ENCODE data around the gene AKAP3.

Gene AKAP3

DNA sequence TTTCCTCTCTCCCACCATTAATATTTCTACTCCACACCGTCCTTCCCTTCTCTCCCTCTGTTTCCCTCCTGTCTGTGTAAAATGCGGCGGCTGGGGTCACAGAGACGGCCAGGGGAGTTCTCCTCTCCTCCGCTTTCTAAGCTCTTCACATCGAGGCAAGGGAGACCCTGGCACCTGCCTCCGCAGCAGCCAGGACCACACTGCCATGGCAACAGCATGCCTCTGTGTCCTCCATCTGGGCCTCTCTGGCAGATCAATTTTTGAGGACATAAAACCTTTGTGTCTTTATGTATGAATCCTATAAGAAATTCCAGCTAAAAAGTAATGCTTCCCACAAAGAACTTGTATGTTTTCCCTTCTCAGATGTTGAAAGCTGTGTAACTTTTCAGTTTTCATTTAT lies 45.4 kb downstream of the AKAP3 start:
- DNase-seq (ENCODE audit: extremely low read depth in 1 of 2, low read depth in 1 of 2), result no peak

DNA sequence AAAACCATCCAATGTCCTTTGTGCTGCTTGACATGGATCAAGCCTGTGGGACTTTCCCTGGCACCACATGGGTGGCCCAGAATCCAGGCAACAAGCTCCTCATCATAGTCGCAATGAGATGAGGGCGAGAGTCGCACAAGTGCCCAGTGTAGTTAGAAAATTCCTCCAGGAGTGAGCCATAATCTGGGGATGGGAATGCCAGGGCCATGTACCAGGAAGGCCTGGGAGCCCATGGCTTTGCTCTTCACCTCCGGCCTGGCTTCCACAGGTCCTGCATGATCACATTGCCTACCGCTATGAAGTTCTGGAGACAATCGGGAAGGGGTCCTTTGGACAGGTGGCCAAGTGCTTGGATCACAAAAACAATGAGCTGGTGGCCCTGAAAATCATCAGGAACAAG lies 53.0 kb downstream of the AKAP3 start:
- DNase-seq (ENCODE audit: extremely low read depth in 1 of 2, low read depth in 1 of 2), result no peak

DNA sequence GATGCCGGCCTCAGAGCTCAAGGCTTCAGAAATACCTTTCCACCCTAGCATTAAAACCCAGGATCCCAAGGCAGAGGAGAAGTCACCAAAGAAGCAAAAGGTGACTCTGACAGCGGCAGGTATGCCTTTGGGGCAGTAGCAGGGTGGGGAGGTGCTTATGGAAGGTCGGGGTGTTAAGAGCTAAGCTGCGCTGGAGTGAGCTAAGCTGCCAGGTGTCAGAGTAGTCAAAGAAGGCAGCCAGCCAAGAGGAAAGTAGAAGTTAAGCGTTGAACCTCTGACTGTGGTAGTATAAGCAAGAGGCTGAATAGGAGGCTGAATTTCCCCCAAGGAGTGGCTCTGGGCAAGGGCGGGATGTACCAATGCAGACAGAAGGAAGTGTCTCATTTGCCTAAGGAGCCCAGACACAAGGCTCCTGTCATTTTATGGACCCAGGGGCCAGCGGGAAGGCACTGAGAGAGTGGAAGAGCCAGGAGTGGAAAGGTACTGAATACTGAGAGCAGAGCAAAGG lies 57.6 kb downstream of the AKAP3 start:
- DNase-seq (ENCODE audit: extremely low read depth in 1 of 2, low read depth in 1 of 2), result no peak

DNA sequence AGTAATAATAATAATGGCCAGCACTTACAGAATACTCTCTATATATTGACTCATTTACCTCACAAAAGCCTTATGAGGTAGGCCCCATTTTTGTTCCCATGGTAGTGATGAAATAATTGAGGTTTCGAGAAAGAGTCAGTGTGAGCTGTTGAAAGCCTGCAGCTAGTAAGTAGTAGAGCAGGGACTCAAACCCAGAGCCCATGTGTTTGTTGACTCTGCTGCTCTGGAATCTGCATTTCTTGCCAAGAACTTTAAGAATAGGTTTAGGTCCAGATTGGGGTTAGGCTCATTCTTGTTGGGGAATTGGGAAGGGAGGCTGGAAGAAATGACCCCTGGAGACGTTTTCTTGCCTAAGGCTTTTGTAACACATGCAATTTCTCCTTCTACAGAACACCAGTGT lies 58.9 kb downstream of the AKAP3 start:
- DNase-seq (ENCODE audit: extremely low read depth in 1 of 2, low read depth in 1 of 2), result no peak

DNA sequence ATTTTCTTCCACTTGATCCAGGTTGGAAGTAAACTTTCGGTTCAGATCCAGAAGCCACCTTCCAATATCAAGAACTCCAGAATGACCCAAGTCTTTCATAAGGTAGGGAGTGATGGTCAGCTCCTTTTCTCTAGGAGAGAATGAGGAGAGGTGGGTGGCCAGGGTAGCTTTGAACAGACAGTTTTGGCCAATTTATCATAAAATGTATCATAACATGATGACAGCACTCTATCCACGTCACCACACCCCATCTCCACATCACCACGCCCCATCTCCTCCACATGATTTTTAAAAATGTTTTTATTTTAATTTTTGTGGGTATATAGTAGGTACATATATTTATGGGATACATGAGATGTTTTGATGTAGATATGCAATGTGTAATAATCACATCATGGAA lies 59.9 kb downstream of the AKAP3 start:
- DNase-seq (ENCODE audit: extremely low read depth in 1 of 2, low read depth in 1 of 2), result no peak

DNA sequence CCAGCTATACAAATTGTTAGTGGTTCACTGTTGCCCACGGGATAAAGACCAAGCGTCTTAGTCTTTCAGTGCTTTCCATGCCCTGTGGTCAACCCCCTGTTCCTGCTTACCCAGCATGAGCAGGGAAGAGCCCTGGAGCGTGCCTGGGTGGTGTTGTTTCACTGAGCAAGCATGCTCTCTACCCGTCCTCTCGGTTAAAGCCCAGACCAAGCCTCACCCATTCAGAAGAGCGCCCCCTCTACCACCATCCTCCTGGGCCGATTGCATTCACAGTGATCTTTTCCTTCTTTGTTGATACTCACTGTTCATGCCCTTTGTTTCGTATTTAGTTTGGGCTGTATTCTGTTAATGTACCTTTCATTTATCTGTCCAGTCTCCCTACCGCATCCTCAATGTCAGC lies 61.7 kb downstream of the AKAP3 start:
- no peak for DNase-seq (ENCODE audit: extremely low read depth in 1 of 2, low read depth in 1 of 2)

DNA sequence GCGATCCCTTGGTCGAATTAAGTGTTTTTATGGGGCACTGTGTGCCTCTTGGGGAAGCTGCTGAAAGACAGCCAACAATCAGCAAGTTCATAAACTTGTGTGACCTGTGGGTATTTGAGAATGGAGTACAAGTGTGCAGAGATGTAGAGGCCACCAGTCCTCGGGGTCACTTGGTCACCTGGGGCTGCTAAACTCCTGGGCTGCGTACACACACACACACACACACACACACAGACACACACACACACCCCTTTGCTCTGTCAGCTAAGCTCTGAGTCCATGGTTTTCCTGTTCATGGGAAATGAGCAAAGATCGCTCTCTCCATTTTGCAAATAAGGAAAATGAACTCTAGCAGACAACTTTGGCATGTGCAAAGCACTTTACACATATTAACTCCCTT lies 62.4 kb downstream of the AKAP3 start:
- DNase-seq (ENCODE audit: extremely low read depth in 1 of 2, low read depth in 1 of 2), result no peak

DNA sequence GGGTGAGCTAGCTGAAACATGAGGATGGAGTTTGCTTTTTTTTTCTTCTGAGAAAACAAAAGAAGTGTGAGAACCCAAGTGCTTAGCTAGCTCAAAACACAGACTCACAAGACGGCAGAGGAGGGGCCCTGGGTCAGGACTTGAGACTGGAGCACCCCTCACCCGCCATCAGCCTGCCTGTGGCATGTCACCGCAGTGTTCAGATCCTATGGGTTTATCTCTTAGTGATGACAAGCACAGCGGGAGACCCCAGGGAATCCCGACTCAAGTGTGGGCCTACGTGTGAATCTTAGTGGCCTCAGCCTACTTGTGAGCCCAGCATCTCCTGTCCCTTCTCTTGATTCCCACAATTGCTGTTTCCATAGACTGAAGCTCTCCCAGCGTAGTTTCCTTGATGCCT lies 64.0 kb downstream of the AKAP3 start:
- no peak for DNase-seq (ENCODE audit: extremely low read depth in 1 of 2, low read depth in 1 of 2)

DNA sequence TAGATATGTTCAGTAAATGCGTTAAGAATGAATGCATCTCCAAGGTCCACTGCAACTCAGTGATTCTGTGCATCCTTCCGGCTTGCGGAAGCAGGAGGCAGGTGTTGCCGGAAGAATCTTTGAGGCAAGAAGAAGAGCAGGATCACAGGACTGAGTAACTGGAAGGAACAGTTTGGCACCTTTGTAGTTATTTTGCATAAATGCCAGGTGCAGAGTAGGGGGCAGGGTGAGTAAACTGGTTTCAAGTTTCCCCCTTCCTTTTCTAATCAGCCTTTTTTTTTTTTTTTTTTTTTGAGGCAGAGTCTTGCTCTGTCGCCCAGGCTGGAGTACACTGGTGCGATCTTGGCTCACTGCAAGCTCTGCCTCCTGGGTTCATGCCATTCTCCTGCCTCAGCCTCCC lies 64.6 kb downstream of the AKAP3 start:
- DNase-seq (ENCODE audit: extremely low read depth in 1 of 2, low read depth in 1 of 2), result no peak

DNA sequence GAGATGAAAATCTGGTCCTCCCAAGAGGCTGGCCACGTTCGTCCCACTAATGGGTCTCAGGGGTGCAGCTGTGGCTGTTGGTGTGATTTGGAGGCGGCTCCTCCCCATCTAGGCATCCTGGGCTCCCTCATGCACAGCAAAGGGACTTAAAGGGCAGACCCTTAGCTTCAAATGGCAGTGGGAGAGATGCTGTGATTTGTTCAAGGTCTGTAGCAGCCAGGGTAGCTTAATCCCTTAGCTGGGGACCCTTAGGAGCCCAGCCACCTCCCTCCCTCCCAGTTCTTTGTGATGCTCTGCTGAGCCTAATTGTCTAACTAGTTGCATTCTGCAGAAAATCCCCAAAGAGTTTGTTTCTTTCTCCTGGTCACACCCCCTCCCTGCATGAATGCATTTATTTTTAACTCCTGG lies 68.6 kb downstream of the AKAP3 start:
- DNase-seq (ENCODE audit: extremely low read depth in 1 of 2, low read depth in 1 of 2), result no peak

DNA sequence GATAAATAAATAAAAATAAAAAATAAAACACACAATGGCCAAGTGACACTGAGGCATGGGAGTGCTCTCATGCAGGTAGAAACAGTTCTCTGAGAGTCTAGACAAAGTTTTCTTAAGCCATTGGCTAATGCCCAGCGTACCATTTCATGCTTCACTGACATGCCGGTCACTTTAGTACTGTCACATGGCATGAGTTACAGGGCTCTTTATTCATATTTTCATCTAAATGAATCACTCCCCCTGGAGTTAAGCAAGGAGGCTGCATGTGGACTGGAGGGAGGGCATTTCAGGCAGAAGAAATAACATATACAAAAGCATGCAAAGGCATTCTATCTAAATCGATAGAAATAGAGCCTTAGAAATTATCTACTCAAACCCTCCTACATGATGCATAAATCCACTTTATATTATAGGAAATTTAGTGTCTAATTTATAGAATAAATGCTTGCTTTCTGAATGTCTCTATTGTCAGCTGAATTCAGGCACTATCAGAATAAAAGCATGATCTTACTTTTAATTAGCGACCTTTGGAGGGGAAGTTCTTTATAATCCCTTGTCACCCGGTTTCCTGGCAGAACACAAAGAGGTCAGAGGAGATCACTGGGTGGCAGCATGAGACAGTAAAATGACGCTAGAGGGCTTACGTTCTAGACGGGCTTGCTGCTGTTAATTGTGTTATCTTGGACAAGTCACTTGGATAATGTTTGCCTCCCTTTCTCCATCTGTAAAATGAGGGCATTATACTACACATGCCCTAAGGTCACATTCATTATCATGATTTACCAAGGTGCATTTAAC lies 69.3 kb downstream of the AKAP3 start:
- DNase-seq (ENCODE audit: extremely low read depth in 1 of 2, low read depth in 1 of 2), result no peak

DNA sequence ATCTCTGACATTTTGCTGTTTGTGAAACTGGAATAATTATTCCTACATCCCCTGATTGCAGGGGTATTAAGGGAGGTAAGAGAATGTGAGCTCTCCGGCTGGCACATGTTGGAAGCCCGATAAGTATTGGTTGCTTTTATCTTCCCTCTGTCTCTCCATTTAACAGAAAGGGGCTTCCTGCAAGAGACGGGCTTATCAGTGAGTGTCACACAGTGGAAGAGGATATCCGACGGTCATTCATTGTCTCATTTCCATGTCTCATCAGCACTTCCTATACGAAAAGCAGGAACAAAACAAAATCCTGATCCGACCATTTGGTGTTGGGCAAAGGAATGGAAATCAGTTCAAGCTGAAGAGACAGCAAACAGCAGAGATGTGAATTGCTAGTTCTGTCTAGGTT lies 76.2 kb downstream of the AKAP3 start:
- no peak for DNase-seq (ENCODE audit: extremely low read depth in 1 of 2, low read depth in 1 of 2)

DNA sequence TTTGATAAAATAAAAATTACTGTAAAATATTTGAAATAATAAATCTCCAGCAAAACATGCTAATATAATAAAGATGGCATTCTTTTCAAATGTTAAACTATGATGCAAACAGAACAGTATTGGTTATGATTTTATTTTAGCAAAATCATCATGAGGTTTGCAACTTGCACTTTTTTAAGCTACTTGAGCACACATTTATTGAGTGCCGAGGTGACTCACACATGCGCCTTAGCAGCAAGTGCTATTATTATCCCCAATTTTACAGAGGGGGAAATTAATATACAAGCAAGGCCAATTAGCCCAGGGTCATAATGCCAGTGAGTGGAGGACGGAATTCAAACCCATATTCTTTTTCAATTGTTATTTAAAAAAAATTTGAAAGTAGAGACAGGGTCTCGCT lies 79.6 kb downstream of the AKAP3 start:
- no peak for DNase-seq (ENCODE audit: extremely low read depth in 1 of 2, low read depth in 1 of 2)

DNA sequence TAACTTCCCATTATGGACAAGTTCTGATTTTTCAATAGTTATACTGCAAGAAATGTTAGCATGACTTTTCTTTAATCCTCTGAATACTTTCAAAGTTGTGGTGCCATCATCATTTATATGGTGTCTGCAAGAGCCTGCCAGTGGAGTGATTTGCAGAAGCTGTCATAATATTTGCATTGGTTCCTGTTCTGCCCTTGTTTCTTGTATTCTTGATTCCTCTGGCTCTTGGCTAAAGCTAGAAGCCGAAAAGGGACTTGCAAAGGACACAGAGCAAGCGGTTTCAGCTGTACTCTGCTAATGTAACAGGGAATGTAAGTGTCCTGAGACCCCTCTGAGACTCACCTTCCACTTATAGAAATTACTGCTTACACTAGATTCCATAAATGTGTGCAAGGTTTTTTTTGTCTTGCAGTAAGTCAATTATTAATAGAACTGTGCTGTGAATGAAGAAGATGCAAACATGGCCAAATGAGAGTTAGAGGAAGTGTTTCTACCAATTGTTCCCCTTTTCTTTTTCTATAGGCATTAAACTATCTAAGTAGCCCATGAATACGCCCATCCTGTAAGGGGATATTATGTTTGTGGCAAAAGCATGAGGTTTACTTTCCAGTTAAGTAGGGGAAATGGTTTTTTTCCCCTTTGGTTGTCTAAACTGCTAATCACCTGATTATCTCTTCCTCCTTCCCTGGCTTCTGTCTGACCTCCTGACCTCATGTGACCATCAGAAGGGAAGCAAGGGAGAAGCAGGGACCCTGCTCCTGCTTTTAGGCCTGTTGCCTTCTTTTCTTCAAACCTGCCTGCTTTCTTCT lies 81.6 kb downstream of the AKAP3 start:
- no peak for DNase-seq (ENCODE audit: extremely low read depth in 1 of 2, low read depth in 1 of 2)

DNA sequence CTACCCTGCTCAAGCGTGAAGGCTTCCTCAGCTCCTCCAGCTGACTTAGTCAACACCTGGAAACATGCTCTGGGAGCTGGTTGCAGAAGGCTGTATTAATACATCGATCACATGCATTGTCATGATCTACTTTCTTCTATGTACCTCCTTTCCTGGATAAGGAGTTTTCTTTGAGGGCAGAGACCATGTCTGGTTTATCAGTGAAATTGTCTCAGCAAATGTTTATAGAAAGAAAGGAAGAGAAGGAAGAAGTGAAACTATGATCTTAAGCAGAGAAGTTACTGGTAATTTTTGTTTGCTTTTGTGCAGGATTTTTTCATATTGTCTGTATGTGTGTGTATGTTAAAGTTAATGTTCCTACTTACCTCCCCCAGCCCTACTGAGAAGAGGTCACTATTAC lies 82.4 kb downstream of the AKAP3 start:
- DNase-seq (ENCODE audit: extremely low read depth in 1 of 2, low read depth in 1 of 2), result no peak
